NT2/D1 (cell line): ENCODE measurements around the gene CDC42BPG.

ENCODE experiments used
- DNase-seq: peaks from one replicate; pipeline ENCODE4 v3.0.0-alpha.2; 2011; ENCODE audit warnings: low read depth, low spot score
- H3K27me3 ChIP-seq: 2 replicates; pipeline ENCODE4 v1.6.0; 2011; ENCODE audit warnings: mild to moderate bottlenecking; ENCODE audit not compliant: insufficient read length, insufficient read depth
- H3K36me3 ChIP-seq: 2 replicates; pipeline ENCODE4 v1.6.1; 2011; ENCODE audit warnings: mild to moderate bottlenecking, low read length, mixed read lengths; ENCODE audit not compliant: insufficient read depth, insufficient read length
- H3K4me1 ChIP-seq: 2 replicates; pipeline ENCODE4 v1.5.1; 2011; ENCODE audit not compliant: insufficient read depth, insufficient read length
- H3K4me3 ChIP-seq: 2 replicates; pipeline ENCODE4 v1.5.1; 2011; ENCODE audit warnings: low read depth; ENCODE audit not compliant: insufficient read length
- H3K9ac ChIP-seq: 2 replicates; pipeline ENCODE4 v1.6.0; 2011; ENCODE audit warnings: low read depth; ENCODE audit not compliant: insufficient read length
- H3K9me3 ChIP-seq: 2 replicates; pipeline ENCODE4 v1.5.1; 2011; ENCODE audit warnings: mild to moderate bottlenecking, low read length; ENCODE audit not compliant: insufficient read depth
- SUZ12 ChIP-seq: IDR thresholded peaks from 2 replicates; pipeline ENCODE4 v1.6.1; 2011; ENCODE audit not compliant: insufficient read length, insufficient read depth; ENCODE audit errors: extremely low read depth
- YY1 ChIP-seq: IDR thresholded peaks from 2 replicates; pipeline ENCODE4 v1.6.1; 2011; ENCODE audit not compliant: insufficient read length, insufficient read depth
- ZNF274 ChIP-seq: IDR thresholded peaks from 2 replicates; pipeline ENCODE4 v1.6.1; 2011; ENCODE audit warnings: mild to moderate bottlenecking, low read depth, low read length

CDC42BPG gene

GRCh38 chr11:64845129-64845775, 799 bp upstream of the CDC42BPG start:
- Histone ChIP-seq H3K27me3 (no peaks in the 10 kb centered on the region), H3K36me3 (no peaks in the 10 kb centered on the region), H3K4me3 (peak overlapping the region; percentile 62), H3K9ac (peak overlapping the region; percentile 69), H3K9me3 (no peaks in the 10 kb centered on the region), H3K4me1 (peaks cover 28% of the 10 kb centered on the region)
- no peak for DNase-seq
- no peak for TF ChIP-seq ZNF274

GRCh38 chr11:64843686-64844329, 645 bp downstream of the CDC42BPG start:
- DNase-seq = no peak

GRCh38 chr11:64842851-64843685, 1.4 kb downstream of the CDC42BPG start:
- TF ChIP-seq SUZ12 (no peak), YY1 (no peak), ZNF274 (no peak)
- H3K36me3 ChIP-seq = peaks cover 15% of the 10 kb centered on the region
- peaks cover 22% of the 10 kb centered on the region for H3K4me1 ChIP-seq
- no peaks in the 10 kb centered on the region for H3K27me3 ChIP-seq
- no peak for DNase-seq
- H3K4me3 ChIP-seq = no peak overlapping the region
- peak overlapping the region; percentile 74 for H3K9ac ChIP-seq
- no peaks in the 10 kb centered on the region for H3K9me3 ChIP-seq

More at GRCh38 chr11:64843686-64844329, 645 bp downstream of the CDC42BPG start:
- Histone ChIP-seq H3K36me3 (peaks cover 8% of the 10 kb centered on the region), H3K4me1 (peaks cover 27% of the 10 kb centered on the region), H3K9ac (peak overlapping the region; percentile 74), H3K9me3 (no peaks in the 10 kb centered on the region), H3K27me3 (no peaks in the 10 kb centered on the region), H3K4me3 (peak overlapping the region; percentile 47)
- TF ChIP-seq YY1 = no peak
- no peak for TF ChIP-seq SUZ12
- TF ChIP-seq ZNF274 = no peak

- H3K9me3 ChIP-seq = no peaks in the 10 kb centered on the region
- H3K4me1 ChIP-seq = peaks cover 24% of the 10 kb centered on the region
- no peak for DNase-seq
- no peaks in the 10 kb centered on the region for H3K27me3 ChIP-seq
- peak overlapping the region; percentile 74 for H3K9ac ChIP-seq
- no peak overlapping the region for H3K4me3 ChIP-seq
- peaks cover 21% of the 10 kb centered on the region for H3K36me3 ChIP-seq
- TF ChIP-seq ZNF274 (no peak), YY1 (no peak), SUZ12 (no peak)
Observed at GRCh38 chr11:64842366-64842759, 2.1 kb downstream of the CDC42BPG start.

GRCh38 chr11:64841592-64842365, 2.7 kb downstream of the CDC42BPG start:
- TF ChIP-seq ZNF274 (no peak), SUZ12 (no peak), YY1 (no peak)
- Histone ChIP-seq H3K9ac (peak overlapping the region; percentile 74), H3K4me1 (peaks cover 26% of the 10 kb centered on the region)

GRCh38 chr11:64839887-64840782, 4.3 kb downstream of the CDC42BPG start:
- Histone ChIP-seq H3K9ac (no peak overlapping the region), H3K27me3 (no peaks in the 10 kb centered on the region), H3K36me3 (peaks cover 37% of the 10 kb centered on the region), H3K4me1 (peaks cover 26% of the 10 kb centered on the region), H3K4me3 (no peak overlapping the region), H3K9me3 (no peaks in the 10 kb centered on the region)
- DNase-seq = no peak
- TF ChIP-seq SUZ12 (no peak), ZNF274 (no peak), YY1 (no peak)

More at GRCh38 chr11:64841592-64842365, 2.7 kb downstream of the CDC42BPG start:
- H3K36me3 ChIP-seq = peaks cover 25% of the 10 kb centered on the region
- no peaks in the 10 kb centered on the region for H3K9me3 ChIP-seq
- DNase-seq = no peak
- H3K4me3 ChIP-seq = no peak overlapping the region
- no peaks in the 10 kb centered on the region for H3K27me3 ChIP-seq
